ENCODE results near the gene TIMELESS. TPM values are rescaled to one million over a fixed set of nuclear protein-coding genes. Genes with fewer than 3 reads are reported as not detected.
A peak's percentile ranks its signal among the peaks of the same experiment; 100 is the strongest.

The TIMELESS gene
- total RNA-seq, 1 donor from 2014 or later, result 17.9 TPM

GRCh38 chr12:56461235-56462159, 12.3 kb upstream of the TIMELESS start:
- no peak for TF ChIP-seq CTCF (IDR thresholded peaks at IDR 0.05; ENCODE audit: partially characterized antibody, unreplicated experiment)
- no peak for DNase-seq
- Mint-ChIP-seq H3K4me3 (ENCODE audit: unreplicated experiment) (no peak overlapping the region), H3K9me3 (ENCODE audit: unreplicated experiment) (no peaks in the 10 kb centered on the region), H3K36me3 (ENCODE audit: unreplicated experiment) (no peaks in the 10 kb centered on the region), H3K4me1 (ENCODE audit: low read depth, unreplicated experiment) (no peaks in the 10 kb centered on the region), H3K27ac (ENCODE audit: unreplicated experiment) (no peak overlapping the region), H3K27me3 (ENCODE audit: unreplicated experiment) (peaks cover 3% of the 10 kb centered on the region)

- Mint-ChIP-seq H3K27ac (ENCODE audit: unreplicated experiment) (no peak overlapping the region), H3K27me3 (ENCODE audit: unreplicated experiment) (peaks cover 3% of the 10 kb centered on the region), H3K4me3 (ENCODE audit: unreplicated experiment) (no peak overlapping the region), H3K9me3 (ENCODE audit: unreplicated experiment) (no peaks in the 10 kb centered on the region), H3K4me1 (ENCODE audit: low read depth, unreplicated experiment) (no peaks in the 10 kb centered on the region), H3K36me3 (ENCODE audit: unreplicated experiment) (no peaks in the 10 kb centered on the region)
- DNase-seq, result no peak
- no peak for TF ChIP-seq CTCF (IDR thresholded peaks at IDR 0.05; ENCODE audit: partially characterized antibody, unreplicated experiment)
Observed at GRCh38 chr12:56457817-56458216, 8.6 kb upstream of the TIMELESS start.

GRCh38 chr12:56454557-56454956, 5.3 kb upstream of the TIMELESS start, which contains the start of gene MIP:
TSS of gene MIP (minus strand) at chr12:56454657. CDS start at chr12:56454613, 44 bp downstream.
- DNase-seq, result no peak
- Mint-ChIP-seq H3K27ac (ENCODE audit: unreplicated experiment) (no peak within 1 kb of the TSS), H3K27me3 (ENCODE audit: unreplicated experiment) (peaks cover 3% of the 10 kb centered on the region), H3K4me1 (ENCODE audit: low read depth, unreplicated experiment) (peaks cover 12% of the 10 kb centered on the region), H3K4me3 (ENCODE audit: unreplicated experiment) (peak within 1 kb of the TSS; percentile 49), H3K36me3 (ENCODE audit: unreplicated experiment) (no peaks in the 10 kb centered on the region), H3K9me3 (ENCODE audit: unreplicated experiment) (no peaks in the 10 kb centered on the region)
- TF ChIP-seq CTCF (IDR thresholded peaks at IDR 0.05; ENCODE audit: partially characterized antibody, unreplicated experiment), result no peak

- no peak for DNase-seq
- TF ChIP-seq CTCF (IDR thresholded peaks at IDR 0.05; ENCODE audit: partially characterized antibody, unreplicated experiment), result no peak
Observed at GRCh38 chr12:56451147-56451546, 1.9 kb upstream of the TIMELESS start.

GRCh38 chr12:56450241-56450640, 1.0 kb upstream of the TIMELESS start:
- no peak for DNase-seq
- TF ChIP-seq CTCF (IDR thresholded peaks at IDR 0.05; ENCODE audit: partially characterized antibody, unreplicated experiment), result no peak
- peak overlapping the region; percentile 90 for H3K27ac Mint-ChIP-seq (ENCODE audit: unreplicated experiment)
- peaks cover 14% of the 10 kb centered on the region for H3K4me1 Mint-ChIP-seq (ENCODE audit: low read depth, unreplicated experiment)
- peaks cover 4% of the 10 kb centered on the region for H3K9me3 Mint-ChIP-seq (ENCODE audit: unreplicated experiment)
- peaks cover 2% of the 10 kb centered on the region for H3K27me3 Mint-ChIP-seq (ENCODE audit: unreplicated experiment)
- no peaks in the 10 kb centered on the region for H3K36me3 Mint-ChIP-seq (ENCODE audit: unreplicated experiment)
- H3K4me3 Mint-ChIP-seq (ENCODE audit: unreplicated experiment), result peak overlapping the region; percentile 93

More at GRCh38 chr12:56451147-56451546, 1.9 kb upstream of the TIMELESS start:
- H3K27ac Mint-ChIP-seq (ENCODE audit: unreplicated experiment), result no peak overlapping the region
- H3K4me3 Mint-ChIP-seq (ENCODE audit: unreplicated experiment), result no peak overlapping the region
- peaks cover 3% of the 10 kb centered on the region for H3K27me3 Mint-ChIP-seq (ENCODE audit: unreplicated experiment)
- H3K9me3 Mint-ChIP-seq (ENCODE audit: unreplicated experiment), result peaks cover 3% of the 10 kb centered on the region
- H3K4me1 Mint-ChIP-seq (ENCODE audit: low read depth, unreplicated experiment), result peaks cover 14% of the 10 kb centered on the region
- no peaks in the 10 kb centered on the region for H3K36me3 Mint-ChIP-seq (ENCODE audit: unreplicated experiment)
